PC-3 (cell line): Measurements from ENCODE around the gene CD164L2. TPM values are rescaled to one million over a fixed set of nuclear protein-coding genes. Genes with fewer than 3 reads are reported as not detected.

ENCODE experiments used
- ATAC-seq: fragments of 200-7000 bp; cut with Tn5 transposase; 2 replicates; pipeline ENCODE4 v1.9.1; 2020; ENCODE audit warnings: mild to moderate bottlenecking, moderate library complexity
- BruUV-seq: library from RNA; stranded (reverse); fragments of 400-500 nt; replicated peaks from 2 replicates; lab custom pipeline; 2021; lab: Mats Ljungman, UMichigan
- CTCF ChIA-PET: fragments of 300-600 bp; sonication (Branson Sonifier 250); formaldehyde crosslinking; loops from one replicate; lab custom pipeline; 2022; ENCODE audit warnings: antibody characterized with exemption; lab: Charles Lee
- POLR2A ChIA-PET: fragments of 300-600 bp; sonication (Branson Sonifier 250); formaldehyde crosslinking; loops from one replicate; lab custom pipeline; 2022; ENCODE audit warnings: antibody characterized with exemption; ENCODE audit not compliant: unreplicated experiment; lab: Charles Lee
- DNase-seq: peaks from one replicate; pipeline ENCODE4 v3.0.0-alpha.2; 2015
- H2AFZ ChIP-seq: fragments of 300-600 bp; sonication (generic); 2 replicates; pipeline ENCODE4 v1.6.0; 2016; ENCODE audit warnings: antibody characterized with exemption, low read length
- H3F3A ChIP-seq: fragments of 300-600 bp; sonication (generic); one replicate; pipeline ENCODE4 v1.6.0; 2017; ENCODE audit warnings: antibody characterized with exemption, low read length, control low read depth, mild to moderate bottlenecking; ENCODE audit not compliant: unreplicated experiment
- H3K27ac ChIP-seq: fragments of 300-600 bp; sonication (generic); 2 replicates; pipeline ENCODE4 v1.5.1; 2016; ENCODE audit warnings: mild to moderate bottlenecking, low read length
- H3K27me3 ChIP-seq: fragments of 300-600 bp; sonication (generic); 2 replicates; pipeline ENCODE4 v1.6.1; 2016; ENCODE audit warnings: low read length, mixed read lengths
- H3K36me3 ChIP-seq: fragments of 300-600 bp; sonication (generic); 2 replicates; pipeline ENCODE4 v1.6.1; 2016; ENCODE audit warnings: low read depth, mixed run types, low read length, mixed read lengths
- H3K4me1 ChIP-seq: fragments of 300-600 bp; sonication (generic); 2 replicates; pipeline ENCODE4 v1.5.1; 2016; ENCODE audit warnings: low read length; ENCODE audit not compliant: insufficient read depth
- H3K4me2 ChIP-seq: fragments of 300-600 bp; sonication (generic); 2 replicates; pipeline ENCODE4 v1.6.0; 2016; ENCODE audit warnings: low read length
- H3K4me3 ChIP-seq: fragments of 300-600 bp; sonication (generic); 2 replicates; pipeline ENCODE4 v1.5.1; 2016; ENCODE audit warnings: mild to moderate bottlenecking, low read length, mixed read lengths
- H3K79me2 ChIP-seq: fragments of 300-600 bp; sonication (generic); 2 replicates; pipeline ENCODE4 v1.6.1; 2017; ENCODE audit warnings: low read length, mixed read lengths
- H3K9ac ChIP-seq: fragments of 300-600 bp; sonication (generic); 2 replicates; pipeline ENCODE4 v1.6.0; 2016; ENCODE audit warnings: mild to moderate bottlenecking, low read length
- H3K9me2 ChIP-seq: fragments of 300-600 bp; sonication (generic); replicated peaks from 2 replicates; pipeline ENCODE4 v1.6.1; 2016; ENCODE audit warnings: mixed run types, low read length, mixed read lengths
- H3K9me3 ChIP-seq: fragments of 300-600 bp; sonication (generic); 2 replicates; pipeline ENCODE4 v1.6.1; 2016; ENCODE audit warnings: low read length, mixed read lengths
- H4K20me1 ChIP-seq: fragments of 300-600 bp; sonication (generic); 2 replicates; pipeline ENCODE4 v1.6.1; 2016; ENCODE audit warnings: low read length, mixed read lengths
- EZH2 ChIP-seq: fragments of 300-600 bp; sonication (generic); IDR thresholded peaks from one replicate; pipeline ENCODE4 v1.6.1; 2017; ENCODE audit warnings: antibody characterized with exemption, mild to moderate bottlenecking, low read length; ENCODE audit not compliant: unreplicated experiment
- EZH2phosphoT487 ChIP-seq: fragments of 300-600 bp; sonication (generic); IDR thresholded peaks from 2 replicates; pipeline ENCODE4 v1.6.1; 2018; ENCODE audit warnings: mild to moderate bottlenecking, antibody characterized with exemption, low read length, borderline replicate concordance
- intact Hi-C: fragments of 100-400 bp; cut with micrococcal nuclease; formaldehyde crosslinking; loops from 2 replicates; pipeline ENCODE4 v1.9.0; 2023
- total RNA-seq: library from RNA; depleted of rRNA; stranded (reverse); fragments of >200 nt; gene quantifications from 2 replicates; pipeline ENCODE4 v1.2.3, GENCODE V29; 2014
- TF ChIP-seq, protein P1 (sequence below): fragments of 300-600 bp; sonication (generic); conservative IDR thresholded peaks from 2 replicates; pipeline ENCODE4 v1.5.1; 2017; ENCODE audit warnings: antibody characterized with exemption, low read depth, mild to moderate bottlenecking, low read length

The CD164L2 gene
- total RNA-seq, 1 experiment from 2014 or later = 0.47 TPM

DNA sequence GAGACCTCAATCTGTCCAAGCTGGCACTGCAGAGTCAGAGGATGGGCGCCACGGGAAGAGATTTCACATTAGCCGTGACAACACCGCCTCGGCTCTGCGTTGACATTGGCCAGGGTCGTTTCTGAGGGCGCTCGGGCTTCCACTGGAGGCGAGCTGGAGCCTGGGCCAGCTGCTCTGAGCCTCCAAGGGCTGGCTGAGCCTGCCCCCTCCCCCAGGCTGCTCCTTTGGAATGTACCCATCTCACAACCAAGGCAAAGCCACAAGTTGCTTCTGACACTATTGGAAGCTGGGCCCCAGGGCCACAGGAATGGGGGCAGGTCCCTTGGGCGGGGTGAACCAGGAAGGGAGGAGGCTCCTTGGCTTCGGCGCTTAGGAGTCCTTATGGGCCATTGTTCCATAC lies 21.9 kb upstream of the CD164L2 start:
- ChIA-PET POLR2A (no interaction called here), CTCF (no interaction called here)
- Histone ChIP-seq H3K9ac (no peak overlapping the region), H3K79me2 (no peaks in the 10 kb centered on the region), H3K36me3 (peaks cover 16% of the 10 kb centered on the region), H2AFZ (no peak overlapping the region), H3F3A (no peaks in the 10 kb centered on the region), H3K4me2 (no peak overlapping the region), H3K4me1 (0 out of 2 replicates have a peak, but pooled peaks cover 3% of the 10 kb centered on the region), H3K9me3 (no peaks in the 10 kb centered on the region), H4K20me1 (no peaks in the 10 kb centered on the region), H3K9me2 (no peaks in the 10 kb centered on the region), H3K4me3 (no peak overlapping the region), H3K27me3 (no peaks in the 10 kb centered on the region), H3K27ac (no peak overlapping the region)
- no TSS peak for BruUV-seq
- intact Hi-C loops = no loop called here
- TF ChIP-seq EZH2 = no peak
- TF ChIP-seq, protein P1, sequence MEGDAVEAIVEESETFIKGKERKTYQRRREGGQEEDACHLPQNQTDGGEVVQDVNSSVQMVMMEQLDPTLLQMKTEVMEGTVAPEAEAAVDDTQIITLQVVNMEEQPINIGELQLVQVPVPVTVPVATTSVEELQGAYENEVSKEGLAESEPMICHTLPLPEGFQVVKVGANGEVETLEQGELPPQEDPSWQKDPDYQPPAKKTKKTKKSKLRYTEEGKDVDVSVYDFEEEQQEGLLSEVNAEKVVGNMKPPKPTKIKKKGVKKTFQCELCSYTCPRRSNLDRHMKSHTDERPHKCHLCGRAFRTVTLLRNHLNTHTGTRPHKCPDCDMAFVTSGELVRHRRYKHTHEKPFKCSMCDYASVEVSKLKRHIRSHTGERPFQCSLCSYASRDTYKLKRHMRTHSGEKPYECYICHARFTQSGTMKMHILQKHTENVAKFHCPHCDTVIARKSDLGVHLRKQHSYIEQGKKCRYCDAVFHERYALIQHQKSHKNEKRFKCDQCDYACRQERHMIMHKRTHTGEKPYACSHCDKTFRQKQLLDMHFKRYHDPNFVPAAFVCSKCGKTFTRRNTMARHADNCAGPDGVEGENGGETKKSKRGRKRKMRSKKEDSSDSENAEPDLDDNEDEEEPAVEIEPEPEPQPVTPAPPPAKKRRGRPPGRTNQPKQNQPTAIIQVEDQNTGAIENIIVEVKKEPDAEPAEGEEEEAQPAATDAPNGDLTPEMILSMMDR = no peak
- no peak for TF ChIP-seq EZH2phosphoT487
- DNase-seq (no peak), ATAC-seq (no peak)

DNA sequence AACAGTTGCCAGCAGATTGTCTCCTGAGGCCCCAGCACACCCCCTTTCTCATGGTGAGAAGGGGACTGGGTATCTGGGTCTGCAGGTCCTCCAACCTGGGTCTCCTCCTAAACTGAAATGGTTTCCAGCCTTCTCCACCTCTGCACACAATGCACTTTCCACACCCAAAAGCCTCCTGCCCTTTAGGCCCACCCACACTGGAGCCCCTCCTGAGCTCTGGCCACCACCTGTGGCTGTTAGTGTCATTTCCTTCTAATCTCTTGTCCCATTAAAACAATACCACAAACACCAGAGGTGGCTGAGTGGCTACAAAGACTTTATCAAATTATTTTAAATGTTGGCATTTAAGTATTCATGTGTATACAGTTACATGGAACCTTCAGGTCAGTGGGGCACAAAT lies 20.8 kb upstream of the CD164L2 start:
- Histone ChIP-seq H3K9me2 (no peaks in the 10 kb centered on the region), H3K4me2 (no peak overlapping the region), H3K36me3 (peaks cover 14% of the 10 kb centered on the region), H3K79me2 (no peaks in the 10 kb centered on the region), H3K9ac (no peak overlapping the region), H3K9me3 (no peaks in the 10 kb centered on the region), H3F3A (no peaks in the 10 kb centered on the region), H3K27me3 (no peaks in the 10 kb centered on the region), H2AFZ (no peak overlapping the region), H3K27ac (no peak overlapping the region), H3K4me1 (peaks cover 3% of the 10 kb centered on the region; the same call in 1 of the 2 replicates), H3K4me3 (no peak overlapping the region), H4K20me1 (no peaks in the 10 kb centered on the region)
- intact Hi-C loops = loop anchor here (5.0 kb wide), 1 partner anchor 258 kb away; no protein-coding TSS in a partner anchor
- no TSS peak for BruUV-seq
- DNase-seq (no peak), ATAC-seq (no peak)
- TF ChIP-seq, protein P1 = no peak
- TF ChIP-seq EZH2phosphoT487 = no peak
- TF ChIP-seq EZH2 = no peak
- ChIA-PET CTCF (no interaction called here), POLR2A (no interaction called here)

DNA sequence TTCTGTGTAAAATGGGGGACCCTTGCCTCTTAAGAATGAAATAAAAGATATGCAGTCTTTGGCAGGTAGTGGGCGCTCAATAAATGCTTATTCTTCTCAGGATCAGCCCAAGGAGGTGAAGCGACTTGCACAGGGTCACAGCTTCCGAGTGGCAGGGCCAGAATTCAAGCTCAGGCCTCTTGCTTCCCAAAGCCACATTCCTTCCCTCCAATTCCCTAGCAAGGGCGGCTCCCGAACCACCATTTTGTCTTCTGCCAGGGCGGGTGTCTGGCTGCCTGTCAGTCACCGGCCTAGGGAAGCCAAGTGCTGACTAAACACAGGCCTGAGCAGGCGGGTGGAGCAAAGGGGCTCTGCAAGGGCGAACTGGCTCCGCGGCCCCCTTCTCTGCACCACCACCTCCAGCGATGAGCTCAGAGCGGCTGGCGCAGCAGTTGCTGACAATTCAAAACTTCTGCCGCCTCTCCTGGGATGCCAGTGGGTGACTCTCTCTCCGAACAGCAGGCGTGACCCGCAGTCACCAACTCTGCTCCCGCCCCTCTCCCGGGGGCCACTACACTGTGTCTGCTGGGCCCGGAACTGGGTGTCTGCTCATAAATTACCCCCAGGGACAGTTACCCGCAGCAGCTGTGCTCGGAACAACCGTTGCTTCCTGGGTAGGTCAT lies 20.1 kb upstream of the CD164L2 start:
- Histone ChIP-seq H3K79me2 (no peaks in the 10 kb centered on the region), H3K4me2 (no peak overlapping the region), H3K27ac (no peak overlapping the region), H3F3A (no peaks in the 10 kb centered on the region), H3K9ac (no peak overlapping the region), H4K20me1 (no peaks in the 10 kb centered on the region), H3K36me3 (peaks cover 11% of the 10 kb centered on the region), H3K9me3 (no peaks in the 10 kb centered on the region), H3K9me2 (no peaks in the 10 kb centered on the region), H2AFZ (no peak overlapping the region), H3K4me1 (peaks cover 3% of the 10 kb centered on the region; the same call in 1 of the 2 replicates), H3K4me3 (no peak overlapping the region), H3K27me3 (no peaks in the 10 kb centered on the region)
- intact Hi-C loops = loop anchor here (5.0 kb wide), 1 partner anchor 259 kb away; no protein-coding TSS in a partner anchor
- POLR2A ChIA-PET = no interaction called here
- BruUV-seq = no TSS peak
- TF ChIP-seq EZH2phosphoT487 = no peak
- TF ChIP-seq, protein P1 = peak; percentile 35; the same call in 1 of the 2 replicates
- DNase-seq (peak; percentile 6), ATAC-seq (no peak)
- CTCF ChIA-PET = no interaction called here
